HepG2 (cell line): ENCODE measurements around the gene LRRC28. TPM values are rescaled to one million over a fixed set of nuclear protein-coding genes. Genes with fewer than 3 reads are reported as not detected.

Experiments
- ESRRA ChIP-seq: sonication (generic); formaldehyde crosslinking; IDR thresholded peaks from 2 replicates; pipeline ENCODE4 v1.5.1; 2020; ENCODE audit warnings: mild to moderate bottlenecking, low read depth, missing genetic modification reagents
- HMGXB4 ChIP-seq, 2 experiments: sonication (generic) in 1 of 2; formaldehyde crosslinking in 1 of 2; IDR thresholded peaks; 2 replicates each; pipeline versions ENCODE4 v1.4.0 to v1.6.1; 2018 to 2020; ENCODE audit warnings: missing genetic modification reagents in 2 of 2, borderline replicate concordance in 1 of 2, low read depth in 1 of 2, mild to moderate bottlenecking in 1 of 2, missing biosample characterization in 1 of 2
- HNRNPL ChIP-seq: fragments of 200-400 bp; formaldehyde crosslinking; IDR thresholded peaks from 2 replicates; pipeline ENCODE4 v1.6.1; 2017; ENCODE audit warnings: mild to moderate bottlenecking, low read depth, low read length
- IRF2 ChIP-seq: IDR thresholded peaks from 2 replicates; pipeline ENCODE4 v1.6.1; 2018; ENCODE audit warnings: missing genetic modification reagents, missing compliant biosample characterization
- KMT2B ChIP-seq: IDR thresholded peaks from 2 replicates; pipeline ENCODE4 v1.6.1; 2016; ENCODE audit warnings: missing genetic modification reagents, missing compliant biosample characterization
- LCORL ChIP-seq, 2 experiments: fragments of 450-650 bp in 1 of 2; sonication (generic) in 1 of 2; formaldehyde crosslinking in 1 of 2; IDR thresholded peaks; 2 replicates each; pipeline versions ENCODE4 v1.5.0 to v1.6.1; 2017 to 2020; ENCODE audit warnings: antibody characterized with exemption in 1 of 2, missing genetic modification reagents in 1 of 2
- MAZ ChIP-seq, 2 experiments: sonication (generic) in 1 of 2; formaldehyde crosslinking in 1 of 2; IDR thresholded peaks; 2 replicates each; pipeline versions ENCODE4 v1.5.0 to v1.6.1; 2012 to 2020; ENCODE audit warnings: low read depth in 2 of 2, mild to moderate bottlenecking in 2 of 2, borderline replicate concordance in 1 of 2, improper control_type of control experiment in 1 of 2, low read length in 1 of 2, missing genetic modification reagents in 1 of 2, moderate library complexity in 1 of 2
- MED1 ChIP-seq: sonication (generic); formaldehyde crosslinking; IDR thresholded peaks from 2 replicates; pipeline ENCODE4 v1.4.0; 2020; ENCODE audit warnings: missing genetic modification reagents
- MIXL1 ChIP-seq: IDR thresholded peaks from 2 replicates; pipeline ENCODE4 v1.6.1; 2016
- NBN ChIP-seq: fragments of 450-650 bp; conservative IDR thresholded peaks from 2 replicates; pipeline ENCODE4 v1.6.1; 2017
- POLR2AphosphoS2 ChIP-seq: IDR thresholded peaks from 2 replicates; pipeline ENCODE4 v1.6.1; 2011; ENCODE audit warnings: low read depth, low read length, improper control_type of control experiment
- POLR2AphosphoS5 ChIP-seq: IDR thresholded peaks from 2 replicates; pipeline ENCODE4 v1.6.1; 2012; ENCODE audit warnings: low read depth, low read length
- SIN3B ChIP-seq: fragments of 150-350 bp; IDR thresholded peaks from 2 replicates; pipeline ENCODE4 v1.6.1; 2014; ENCODE audit warnings: low read length
- STAG1 ChIP-seq: sonication (generic); formaldehyde crosslinking; IDR thresholded peaks from 2 replicates; pipeline ENCODE4 v1.4.0; 2020; ENCODE audit warnings: missing genetic modification reagents
- TEAD3 ChIP-seq: optimal IDR thresholded peaks from 2 replicates; pipeline ENCODE3; 2016; ENCODE audit warnings: borderline replicate concordance
- THAP11 ChIP-seq: IDR thresholded peaks from 2 replicates; pipeline ENCODE4 v1.6.1; 2016; ENCODE audit warnings: missing biosample characterization, missing genetic modification reagents
- ZNF251 ChIP-seq: sonication (generic); formaldehyde crosslinking; IDR thresholded peaks from 2 replicates; pipeline ENCODE4 v1.9.0; 2021; ENCODE audit warnings: mild to moderate bottlenecking, missing genetic modification reagents
- ZSCAN21 ChIP-seq: sonication (generic); formaldehyde crosslinking; IDR thresholded peaks from 2 replicates; pipeline ENCODE4 v1.8.0; 2022; ENCODE audit warnings: mild to moderate bottlenecking, missing genetic modification reagents, moderate library complexity, borderline replicate concordance
- polyA plus RNA-seq, 8 experiments: library from polyadenylated mRNA; depleted of rRNA in 3 of 8; stranded (reverse) in 7 of 8; unstranded in 1 of 8; fragments of >200 nt; fragmentation: Illumina TruSeq in 4 of 8; extraction: Trizol in 4 of 8; gene quantifications; 2 replicates each; pipeline versions ENCODE4 v1.2.1 to v1.2.3, GENCODE V29; 2011 to 2016; ENCODE audit warnings: low read depth in 4 of 8, missing spikeins in 1 of 8, mixed read lengths in 1 of 8; ENCODE audit not compliant: insufficient read depth in 1 of 8
- total RNA-seq, 5 experiments: library from RNA; depleted of rRNA; stranded (reverse); fragments of >200 nt; fragmentation: Illumina TruSeq; extraction: Trizol; gene quantifications; 2 replicates each; pipeline ENCODE4 v1.2.3, GENCODE V29; 2016; ENCODE audit warnings: low read depth in 1 of 5
- TF ChIP-seq, protein P1 (sequence below): sonication (generic); formaldehyde crosslinking; IDR thresholded peaks from 2 replicates; pipeline ENCODE4 v1.5.0; 2020; ENCODE audit warnings: mild to moderate bottlenecking, missing genetic modification reagents, moderate library complexity
- TF ChIP-seq, protein P2 (sequence below): sonication (generic); formaldehyde crosslinking; IDR thresholded peaks from 2 replicates; pipeline ENCODE4 v1.4.0; 2020; ENCODE audit warnings: missing genetic modification reagents, borderline replicate concordance
- TF ChIP-seq, protein P3 (sequence below), 2 experiments: IDR thresholded peaks; 2 replicates each; pipeline ENCODE4 v1.6.1; 2011 to 2012; ENCODE audit warnings: low read length in 2 of 2, borderline replicate concordance in 1 of 2, low read depth in 1 of 2, mild to moderate bottlenecking in 1 of 2, moderate library complexity in 1 of 2

Gene LRRC28
- total and polyA plus RNA-seq, 2 of the 13 experiments (the other 11 are each of a cell fraction or from before 2014, with no cell fraction given), result 17.5 to 21.3 TPM

- TF ChIP-seq HMGXB4 (CRISPR knock-in tag; IDR thresholded peaks at IDR 0.05; ENCODE audit: borderline replicate concordance in 1 of 2, low read depth in 1 of 2) (peak in 1 of 2 experiments; percentile 71; a peak in 1 of 4 replicates), HNRNPL (no peak), POLR2AphosphoS5 (no peak), MIXL1 (CRISPR knock-in tag) (peak; percentile 38; the same call in 1 of the 2 replicates), MAZ (IDR thresholded peaks at IDR 0.05; ENCODE audit: borderline replicate concordance, low read depth, low read length) (no peak), MAZ (CRISPR knock-in tag; IDR thresholded peaks at IDR 0.05; ENCODE audit: low read depth) (0 out of 2 replicates have a peak, but pooled peaks have one; percentile 17), POLR2AphosphoS2 (no peak), THAP11 (CRISPR knock-in tag) (0 out of 2 replicates have a peak, but pooled peaks have one; percentile 17), TEAD3 (CRISPR knock-in tag) (peak; percentile 51), MED1 (CRISPR knock-in tag) (peak; percentile 22; the same call in 1 of the 2 replicates), SIN3B (no peak), ZNF251 (CRISPR knock-in tag) (no peak), ZSCAN21 (CRISPR knock-in tag) (0 out of 2 replicates have a peak, but pooled peaks have one; percentile 60), IRF2 (CRISPR knock-in tag) (0 out of 2 replicates have a peak, but pooled peaks have one; percentile 47), STAG1 (CRISPR knock-in tag) (peak; percentile 91), KMT2B (CRISPR knock-in tag) (no peak), NBN (no peak), ESRRA (CRISPR knock-in tag) (no peak), LCORL (IDR thresholded peaks at IDR 0.05) (no peak), LCORL (CRISPR knock-in tag; IDR thresholded peaks at IDR 0.05) (peak; percentile 39; the same call in 1 of the 2 replicates)
- TF ChIP-seq, protein P1, sequence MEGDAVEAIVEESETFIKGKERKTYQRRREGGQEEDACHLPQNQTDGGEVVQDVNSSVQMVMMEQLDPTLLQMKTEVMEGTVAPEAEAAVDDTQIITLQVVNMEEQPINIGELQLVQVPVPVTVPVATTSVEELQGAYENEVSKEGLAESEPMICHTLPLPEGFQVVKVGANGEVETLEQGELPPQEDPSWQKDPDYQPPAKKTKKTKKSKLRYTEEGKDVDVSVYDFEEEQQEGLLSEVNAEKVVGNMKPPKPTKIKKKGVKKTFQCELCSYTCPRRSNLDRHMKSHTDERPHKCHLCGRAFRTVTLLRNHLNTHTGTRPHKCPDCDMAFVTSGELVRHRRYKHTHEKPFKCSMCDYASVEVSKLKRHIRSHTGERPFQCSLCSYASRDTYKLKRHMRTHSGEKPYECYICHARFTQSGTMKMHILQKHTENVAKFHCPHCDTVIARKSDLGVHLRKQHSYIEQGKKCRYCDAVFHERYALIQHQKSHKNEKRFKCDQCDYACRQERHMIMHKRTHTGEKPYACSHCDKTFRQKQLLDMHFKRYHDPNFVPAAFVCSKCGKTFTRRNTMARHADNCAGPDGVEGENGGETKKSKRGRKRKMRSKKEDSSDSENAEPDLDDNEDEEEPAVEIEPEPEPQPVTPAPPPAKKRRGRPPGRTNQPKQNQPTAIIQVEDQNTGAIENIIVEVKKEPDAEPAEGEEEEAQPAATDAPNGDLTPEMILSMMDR (CRISPR knock-in tag), result peak; percentile 91
- TF ChIP-seq, protein P2, sequence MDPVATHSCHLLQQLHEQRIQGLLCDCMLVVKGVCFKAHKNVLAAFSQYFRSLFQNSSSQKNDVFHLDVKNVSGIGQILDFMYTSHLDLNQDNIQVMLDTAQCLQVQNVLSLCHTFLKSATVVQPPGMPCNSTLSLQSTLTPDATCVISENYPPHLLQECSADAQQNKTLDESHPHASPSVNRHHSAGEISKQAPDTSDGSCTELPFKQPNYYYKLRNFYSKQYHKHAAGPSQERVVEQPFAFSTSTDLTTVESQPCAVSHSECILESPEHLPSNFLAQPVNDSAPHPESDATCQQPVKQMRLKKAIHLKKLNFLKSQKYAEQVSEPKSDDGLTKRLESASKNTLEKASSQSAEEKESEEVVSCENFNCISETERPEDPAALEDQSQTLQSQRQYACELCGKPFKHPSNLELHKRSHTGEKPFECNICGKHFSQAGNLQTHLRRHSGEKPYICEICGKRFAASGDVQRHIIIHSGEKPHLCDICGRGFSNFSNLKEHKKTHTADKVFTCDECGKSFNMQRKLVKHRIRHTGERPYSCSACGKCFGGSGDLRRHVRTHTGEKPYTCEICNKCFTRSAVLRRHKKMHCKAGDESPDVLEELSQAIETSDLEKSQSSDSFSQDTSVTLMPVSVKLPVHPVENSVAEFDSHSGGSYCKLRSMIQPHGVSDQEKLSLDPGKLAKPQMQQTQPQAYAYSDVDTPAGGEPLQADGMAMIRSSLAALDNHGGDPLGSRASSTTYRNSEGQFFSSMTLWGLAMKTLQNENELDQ (CRISPR knock-in tag), result no peak
- TF ChIP-seq, protein P3, sequence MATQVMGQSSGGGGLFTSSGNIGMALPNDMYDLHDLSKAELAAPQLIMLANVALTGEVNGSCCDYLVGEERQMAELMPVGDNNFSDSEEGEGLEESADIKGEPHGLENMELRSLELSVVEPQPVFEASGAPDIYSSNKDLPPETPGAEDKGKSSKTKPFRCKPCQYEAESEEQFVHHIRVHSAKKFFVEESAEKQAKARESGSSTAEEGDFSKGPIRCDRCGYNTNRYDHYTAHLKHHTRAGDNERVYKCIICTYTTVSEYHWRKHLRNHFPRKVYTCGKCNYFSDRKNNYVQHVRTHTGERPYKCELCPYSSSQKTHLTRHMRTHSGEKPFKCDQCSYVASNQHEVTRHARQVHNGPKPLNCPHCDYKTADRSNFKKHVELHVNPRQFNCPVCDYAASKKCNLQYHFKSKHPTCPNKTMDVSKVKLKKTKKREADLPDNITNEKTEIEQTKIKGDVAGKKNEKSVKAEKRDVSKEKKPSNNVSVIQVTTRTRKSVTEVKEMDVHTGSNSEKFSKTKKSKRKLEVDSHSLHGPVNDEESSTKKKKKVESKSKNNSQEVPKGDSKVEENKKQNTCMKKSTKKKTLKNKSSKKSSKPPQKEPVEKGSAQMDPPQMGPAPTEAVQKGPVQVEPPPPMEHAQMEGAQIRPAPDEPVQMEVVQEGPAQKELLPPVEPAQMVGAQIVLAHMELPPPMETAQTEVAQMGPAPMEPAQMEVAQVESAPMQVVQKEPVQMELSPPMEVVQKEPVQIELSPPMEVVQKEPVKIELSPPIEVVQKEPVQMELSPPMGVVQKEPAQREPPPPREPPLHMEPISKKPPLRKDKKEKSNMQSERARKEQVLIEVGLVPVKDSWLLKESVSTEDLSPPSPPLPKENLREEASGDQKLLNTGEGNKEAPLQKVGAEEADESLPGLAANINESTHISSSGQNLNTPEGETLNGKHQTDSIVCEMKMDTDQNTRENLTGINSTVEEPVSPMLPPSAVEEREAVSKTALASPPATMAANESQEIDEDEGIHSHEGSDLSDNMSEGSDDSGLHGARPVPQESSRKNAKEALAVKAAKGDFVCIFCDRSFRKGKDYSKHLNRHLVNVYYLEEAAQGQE (IDR thresholded peaks at IDR 0.05; ENCODE audit: borderline replicate concordance in 1 of 2, low read depth in 1 of 2, low read length in 2 of 2), result no peak
Observed at GRCh38 chr15:99409097-99409473, 157.8 kb downstream of the LRRC28 start (continued).
